Chondrocyte (in vitro differentiated cells): ENCODE results near the gene DEPDC4. TPM values are rescaled to one million over a fixed set of nuclear protein-coding genes. Genes with fewer than 3 reads are reported as not detected.

ENCODE experiments used
- DNase-seq: peaks from one replicate; pipeline ENCODE4 v3.0.0; 2021; ENCODE audit warnings: mixed read lengths, low spot score
- H3K27ac Mint-ChIP-seq: one replicate; pipeline ENCODE4 v1.8.0; 2021; ENCODE audit warnings: mild to moderate bottlenecking, moderate library complexity, mixed read lengths; ENCODE audit not compliant: unreplicated experiment
- H3K27me3 Mint-ChIP-seq: 2 replicates; pipeline ENCODE4 v1.8.0; 2021; ENCODE audit warnings: low read depth, mixed read lengths
- H3K36me3 Mint-ChIP-seq: 2 replicates; pipeline ENCODE4 v1.8.0; 2021; ENCODE audit warnings: low read depth, mixed read lengths
- H3K4me1 Mint-ChIP-seq: 2 replicates; pipeline ENCODE4 v1.8.0; 2021; ENCODE audit warnings: low read depth, mild to moderate bottlenecking, mixed read lengths
- H3K4me3 Mint-ChIP-seq: one replicate; pipeline ENCODE4 v1.8.0; 2021; ENCODE audit warnings: mild to moderate bottlenecking, moderate library complexity, mixed read lengths; ENCODE audit not compliant: unreplicated experiment
- H3K9me3 Mint-ChIP-seq: 2 replicates; pipeline ENCODE4 v1.8.0; 2021; ENCODE audit warnings: low read depth, mixed read lengths
- CTCF ChIP-seq: fragments of 200-600 bp; sonication (generic); IDR thresholded peaks from 2 replicates; pipeline ENCODE4 v1.5.0; 2021; ENCODE audit warnings: antibody characterized with exemption, mild to moderate bottlenecking, moderate library complexity
- total RNA-seq: library from RNA; stranded (reverse); gene quantifications from 3 replicates; pipeline ENCODE4 v1.2.1, GENCODE V29; 2021

The DEPDC4 gene
- total RNA-seq, 1 donor from 2014 or later = 0.57 TPM

GRCh38 chr12:100213016-100213891 is 53.6 kb downstream of the DEPDC4 start:
- no peak for TF ChIP-seq CTCF
- Mint-ChIP-seq H3K4me1 (no peaks in the 10 kb centered on the region), H3K9me3 (no peaks in the 10 kb centered on the region), H3K27ac (no peak overlapping the region), H3K36me3 (peaks cover 34% of the 10 kb centered on the region), H3K27me3 (no peaks in the 10 kb centered on the region), H3K4me3 (no peak overlapping the region)
- no peak for DNase-seq

GRCh38 chr12:100211698-100212097 is 55.2 kb downstream of the DEPDC4 start:
- Mint-ChIP-seq H3K9me3 (no peaks in the 10 kb centered on the region), H3K27ac (no peak overlapping the region), H3K4me3 (no peak overlapping the region), H3K36me3 (peaks cover 31% of the 10 kb centered on the region), H3K4me1 (no peaks in the 10 kb centered on the region), H3K27me3 (no peaks in the 10 kb centered on the region)
- no peak for TF ChIP-seq CTCF
- DNase-seq = no peak

- no peak overlapping the region for H3K4me3 Mint-ChIP-seq
- no peaks in the 10 kb centered on the region for H3K27me3 Mint-ChIP-seq
- no peaks in the 10 kb centered on the region for H3K9me3 Mint-ChIP-seq
- TF ChIP-seq CTCF = no peak
- no peak for DNase-seq
- no peaks in the 10 kb centered on the region for H3K4me1 Mint-ChIP-seq
- peaks cover 21% of the 10 kb centered on the region for H3K36me3 Mint-ChIP-seq
- no peak overlapping the region for H3K27ac Mint-ChIP-seq
Measured at GRCh38 chr12:100208834-100209233, 58.0 kb downstream of the DEPDC4 start.

- DNase-seq = no peak
- H3K4me1 Mint-ChIP-seq = no peaks in the 10 kb centered on the region
- H3K9me3 Mint-ChIP-seq = no peaks in the 10 kb centered on the region
- no peak for TF ChIP-seq CTCF
- no peaks in the 10 kb centered on the region for H3K27me3 Mint-ChIP-seq
- H3K27ac Mint-ChIP-seq = no peak overlapping the region
- H3K4me3 Mint-ChIP-seq = no peak overlapping the region
- peaks cover 18% of the 10 kb centered on the region for H3K36me3 Mint-ChIP-seq
Measured at GRCh38 chr12:100207311-100207710, 59.6 kb downstream of the DEPDC4 start.

- peak overlapping the region; percentile 90 for H3K27ac Mint-ChIP-seq
- DNase-seq = no peak
- H3K9me3 Mint-ChIP-seq = no peaks in the 10 kb centered on the region
- H3K36me3 Mint-ChIP-seq = no peaks in the 10 kb centered on the region
- peak overlapping the region; percentile 94 for H3K4me3 Mint-ChIP-seq
- peaks cover 18% of the 10 kb centered on the region for H3K4me1 Mint-ChIP-seq
- no peaks in the 10 kb centered on the region for H3K27me3 Mint-ChIP-seq
- TF ChIP-seq CTCF = no peak
Measured at GRCh38 chr12:100201604-100202423, 65.1 kb downstream of the DEPDC4 start.
